ENCODE results near the gene TCOF1. TPM values are rescaled to one million over a fixed set of nuclear protein-coding genes. Genes with fewer than 3 reads are reported as not detected.
"Not testable (repeated sequence)": the region's sequence is repeated elsewhere in the genome, so short reads cannot be mapped to it uniquely, and the experiment has no call there.

TCOF1 gene
- total RNA-seq, 6 experiments from 2014 or later, result 30.8 to 44.6 (median 38.5) TPM

DNA sequence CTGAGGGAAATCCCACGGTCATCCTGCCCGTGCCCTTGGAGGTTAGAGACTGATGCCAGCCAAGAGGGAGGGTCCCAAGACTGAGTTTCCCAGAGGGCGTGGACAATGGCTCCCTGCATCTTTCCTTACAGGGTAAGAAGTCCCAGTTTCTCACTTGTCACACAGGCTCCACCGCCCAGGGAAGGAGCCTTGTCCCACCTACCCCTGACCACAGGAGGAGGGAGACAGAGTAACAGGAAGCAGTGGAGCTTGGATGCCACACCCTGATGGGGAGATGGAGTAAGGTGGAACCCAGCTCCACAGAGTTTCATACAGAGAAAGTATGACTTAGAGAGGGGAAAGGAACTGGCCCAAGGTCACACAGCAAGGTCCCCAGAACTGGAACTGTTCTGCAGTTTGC lies 64.6 kb downstream of the TCOF1 start:
- Mint-ChIP-seq H3K4me1 (ENCODE audit: low read depth) (no peaks in the 10 kb centered on the region), H3K27ac (no peak overlapping the region), H3K4me3 (no peak overlapping the region), H3K36me3 (ENCODE audit: low read depth) (no peaks in the 10 kb centered on the region), H3K9me3 (no peaks in the 10 kb centered on the region), H3K27me3 (ENCODE audit: insufficient read depth) (peaks cover 6% of the 10 kb centered on the region)
- no peak for DNase-seq
- TF ChIP-seq, protein P1, sequence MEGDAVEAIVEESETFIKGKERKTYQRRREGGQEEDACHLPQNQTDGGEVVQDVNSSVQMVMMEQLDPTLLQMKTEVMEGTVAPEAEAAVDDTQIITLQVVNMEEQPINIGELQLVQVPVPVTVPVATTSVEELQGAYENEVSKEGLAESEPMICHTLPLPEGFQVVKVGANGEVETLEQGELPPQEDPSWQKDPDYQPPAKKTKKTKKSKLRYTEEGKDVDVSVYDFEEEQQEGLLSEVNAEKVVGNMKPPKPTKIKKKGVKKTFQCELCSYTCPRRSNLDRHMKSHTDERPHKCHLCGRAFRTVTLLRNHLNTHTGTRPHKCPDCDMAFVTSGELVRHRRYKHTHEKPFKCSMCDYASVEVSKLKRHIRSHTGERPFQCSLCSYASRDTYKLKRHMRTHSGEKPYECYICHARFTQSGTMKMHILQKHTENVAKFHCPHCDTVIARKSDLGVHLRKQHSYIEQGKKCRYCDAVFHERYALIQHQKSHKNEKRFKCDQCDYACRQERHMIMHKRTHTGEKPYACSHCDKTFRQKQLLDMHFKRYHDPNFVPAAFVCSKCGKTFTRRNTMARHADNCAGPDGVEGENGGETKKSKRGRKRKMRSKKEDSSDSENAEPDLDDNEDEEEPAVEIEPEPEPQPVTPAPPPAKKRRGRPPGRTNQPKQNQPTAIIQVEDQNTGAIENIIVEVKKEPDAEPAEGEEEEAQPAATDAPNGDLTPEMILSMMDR (IDR thresholded peaks at IDR 0.05), result no peak

DNA sequence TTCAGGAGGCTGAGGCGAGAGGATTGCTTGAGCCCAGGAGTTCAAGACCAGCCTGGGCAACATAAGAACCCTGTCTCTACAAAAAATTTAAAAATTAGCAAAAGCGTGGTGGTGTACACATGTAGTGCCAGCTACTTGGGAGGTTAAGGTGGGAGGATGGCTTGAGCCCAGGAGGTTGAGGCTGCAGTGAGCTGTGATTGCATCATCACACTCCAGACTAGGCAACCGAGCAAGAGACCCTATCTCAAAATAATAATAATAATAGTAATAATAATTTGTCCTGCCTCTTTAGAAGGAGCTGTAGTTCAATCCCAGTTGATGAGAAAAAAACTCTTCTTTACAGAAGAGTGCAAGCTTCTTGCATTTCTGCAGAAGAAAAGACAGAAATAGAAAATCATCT lies 65.3 kb downstream of the TCOF1 start:
- no peaks in the 10 kb centered on the region for H3K36me3 Mint-ChIP-seq (ENCODE audit: low read depth)
- no peak overlapping the region for H3K27ac Mint-ChIP-seq
- no peak overlapping the region for H3K4me3 Mint-ChIP-seq
- H3K27me3 Mint-ChIP-seq (ENCODE audit: insufficient read depth), result peaks cover 6% of the 10 kb centered on the region
- no peaks in the 10 kb centered on the region for H3K4me1 Mint-ChIP-seq (ENCODE audit: low read depth)
- DNase-seq, result no peak
- H3K9me3 Mint-ChIP-seq, result no peaks in the 10 kb centered on the region
- TF ChIP-seq, protein P1 (IDR thresholded peaks at IDR 0.05), result no peak

DNA sequence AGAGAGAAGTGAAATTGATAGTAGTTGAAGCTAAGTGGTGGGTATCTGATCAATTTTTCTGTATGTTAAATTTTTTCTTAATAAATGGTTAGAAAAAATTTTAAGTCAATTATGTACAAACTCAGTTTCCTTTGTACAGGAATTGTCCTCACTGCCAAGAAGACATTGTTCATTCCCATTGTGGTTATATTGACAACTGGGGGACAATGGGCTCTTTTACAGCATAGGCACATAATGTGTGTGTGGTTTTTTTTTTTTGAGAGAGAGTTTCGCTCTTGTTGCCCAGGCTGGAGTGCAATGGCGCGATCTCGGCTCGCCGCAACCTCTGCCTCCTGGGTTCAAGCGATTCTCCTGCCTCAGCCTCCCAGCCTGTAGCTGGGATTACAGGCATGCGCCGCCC lies 68.7 kb downstream of the TCOF1 start:
- H3K36me3 Mint-ChIP-seq (ENCODE audit: low read depth); H3K27ac Mint-ChIP-seq; DNase-seq; H3K27me3 Mint-ChIP-seq (ENCODE audit: insufficient read depth); H3K9me3 Mint-ChIP-seq; H3K4me1 Mint-ChIP-seq (ENCODE audit: low read depth); H3K4me3 Mint-ChIP-seq: not testable (repeated sequence)

DNA sequence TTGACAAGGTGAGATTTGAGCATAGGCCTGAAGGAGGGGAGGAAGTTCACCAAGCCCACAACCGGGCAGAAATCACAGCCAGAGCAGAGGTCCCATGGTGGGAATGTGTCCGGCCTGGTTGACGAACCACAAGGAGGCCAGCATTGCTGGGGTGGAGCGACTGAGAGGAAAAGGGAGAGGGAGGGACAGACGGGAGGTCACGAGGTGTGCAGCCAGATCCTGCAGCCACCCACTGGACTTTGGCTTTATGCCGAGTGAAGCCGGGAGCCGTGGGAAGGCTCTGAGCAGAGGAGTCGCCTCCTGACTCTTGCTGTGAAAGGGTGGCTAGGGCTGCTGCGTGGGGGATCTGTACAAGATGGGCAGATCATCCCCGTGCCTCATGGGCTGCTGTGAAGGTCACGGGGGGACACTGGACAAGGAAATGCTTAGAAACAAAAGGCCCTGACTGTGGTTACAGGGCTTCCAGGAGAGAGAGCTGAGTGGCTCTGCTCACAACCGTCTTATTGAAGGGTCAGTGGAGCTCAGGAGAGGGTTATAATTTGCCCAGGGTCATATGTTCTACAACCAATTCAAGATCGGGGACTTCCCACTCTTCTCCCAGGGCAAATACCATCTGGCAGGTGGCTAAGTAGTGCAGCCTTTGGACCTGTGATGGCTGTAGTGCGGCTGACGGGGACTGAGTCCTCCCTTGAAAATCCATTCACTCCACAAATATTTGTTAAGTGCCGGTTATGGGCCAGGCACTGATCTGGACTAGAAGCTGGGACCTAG lies 70.8 kb downstream of the TCOF1 start:
- H3K4me1 Mint-ChIP-seq (ENCODE audit: low read depth), result no peaks in the 10 kb centered on the region
- DNase-seq, result no peak
- no peak overlapping the region for H3K27ac Mint-ChIP-seq
- TF ChIP-seq, protein P1 (IDR thresholded peaks at IDR 0.05), result no peak
- no peaks in the 10 kb centered on the region for H3K36me3 Mint-ChIP-seq (ENCODE audit: low read depth)
- no peak overlapping the region for H3K4me3 Mint-ChIP-seq
- H3K27me3 Mint-ChIP-seq (ENCODE audit: insufficient read depth), result no peaks in the 10 kb centered on the region; the same call in 1 of the 2 replicates
- H3K9me3 Mint-ChIP-seq, result no peaks in the 10 kb centered on the region

DNA sequence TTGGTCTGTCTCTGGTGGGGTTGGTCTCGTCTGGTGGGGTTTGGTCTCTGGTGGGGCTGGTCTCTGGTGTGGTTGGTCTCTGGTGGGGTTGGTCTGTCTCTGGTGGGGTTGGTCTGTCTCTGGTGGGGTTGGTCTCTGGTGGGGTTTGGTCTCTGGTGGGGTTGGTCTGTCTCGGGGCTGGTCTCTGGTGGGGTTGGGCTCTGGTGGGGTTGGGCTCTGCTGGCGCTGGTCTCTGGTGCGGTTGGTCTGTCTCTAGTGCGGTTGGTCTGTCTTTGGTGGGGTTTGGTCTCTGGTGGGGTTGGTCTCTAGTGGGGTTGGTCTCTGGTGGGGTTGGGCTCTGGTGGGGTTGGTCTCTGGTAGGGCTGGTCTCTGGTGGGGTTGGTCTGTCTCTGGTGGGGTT lies 71.5 kb downstream of the TCOF1 start:
- Mint-ChIP-seq H3K9me3 (no peaks in the 10 kb centered on the region), H3K27ac (no peak overlapping the region)
- TF ChIP-seq, protein P1 (IDR thresholded peaks at IDR 0.05), result no peak

DNA sequence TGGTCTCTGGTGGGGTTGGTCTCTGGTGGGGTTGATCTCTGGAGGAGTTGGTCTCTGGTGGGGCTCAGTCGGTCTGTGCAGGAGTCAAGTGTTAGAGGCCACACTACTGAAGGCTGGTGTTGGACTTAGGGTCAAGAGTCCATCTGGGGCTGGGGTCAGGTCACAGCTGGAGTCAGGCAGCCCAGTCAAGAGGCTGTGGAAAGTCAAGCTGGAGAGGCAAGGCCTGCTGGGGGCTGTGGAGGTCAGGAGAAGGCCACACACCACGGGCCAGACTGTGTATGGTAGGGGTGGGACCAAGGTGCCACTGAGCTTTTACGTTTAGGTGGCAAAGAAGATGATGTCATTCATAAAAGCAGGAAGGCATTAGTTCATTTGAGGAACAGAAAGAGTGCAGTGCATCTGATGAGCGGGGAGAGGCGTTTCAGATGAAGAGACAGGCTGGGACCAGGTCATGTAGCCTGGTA lies 71.9 kb downstream of the TCOF1 start:
- Mint-ChIP-seq H3K27ac (no peak overlapping the region), H3K27me3 (ENCODE audit: insufficient read depth) (no peaks in the 10 kb centered on the region; the same call in 1 of the 2 replicates), H3K36me3 (ENCODE audit: low read depth) (no peaks in the 10 kb centered on the region), H3K4me1 (ENCODE audit: low read depth) (peaks cover 9% of the 10 kb centered on the region), H3K9me3 (no peaks in the 10 kb centered on the region), H3K4me3 (no peak overlapping the region)
- no peak for DNase-seq
- TF ChIP-seq, protein P1 (IDR thresholded peaks at IDR 0.05), result no peak

More for the DNA sequence above, 71.5 kb downstream of the TCOF1 start:
- Mint-ChIP-seq H3K4me1 (ENCODE audit: low read depth) (peaks cover 4% of the 10 kb centered on the region; the same call in 1 of the 2 replicates), H3K4me3 (no peak overlapping the region), H3K36me3 (ENCODE audit: low read depth) (no peaks in the 10 kb centered on the region), H3K27me3 (ENCODE audit: insufficient read depth) (no peaks in the 10 kb centered on the region; the same call in 1 of the 2 replicates)
- no peak for DNase-seq

All from HFFc6 (cell line).